Measurements from ENCODE around the gene ADAMTS9. TPM values are rescaled to one million over a fixed set of nuclear protein-coding genes. Genes with fewer than 3 reads are reported as not detected.

The ADAMTS9 gene
- total and polyA plus RNA-seq, 2 of the 13 experiments (the other 11 are each of a cell fraction or from before 2014, with no cell fraction given) = 0.02 to 0.09 TPM

- no TSS peak for BruUV-seq (replicated peaks)
- Histone ChIP-seq H3K9me3 (ENCODE audit: low read length) (no peaks in the 10 kb centered on the region), H3K27me3 (ENCODE audit: control insufficient read depth in 1 of 2, insufficient read depth in 2 of 2, low read length in 2 of 2) (no peaks in the 10 kb centered on the region), H3K27ac (ENCODE audit: extremely low read length, insufficient read depth, low read length) (no peak overlapping the region), H3K36me3 (replicated peaks in 1 of 2; ENCODE audit: control insufficient read depth in 1 of 2, insufficient read depth in 2 of 2, low read length in 2 of 2) (no peaks in the 10 kb centered on the region), H3K4me2 (ENCODE audit: low read depth, low read length) (no peak overlapping the region), H3K9ac (ENCODE audit: insufficient read depth, low read depth, low read length) (no peak overlapping the region), H2AFZ (ENCODE audit: low read length) (no peak overlapping the region), H4K20me1 (ENCODE audit: insufficient read depth, low read length) (no peaks in the 10 kb centered on the region; the same call in 1 of the 2 replicates), H3K4me3 (replicated peaks in 1 of 3; ENCODE audit: insufficient read depth in 1 of 3, low read depth in 2 of 3, low read length in 3 of 3) (no peak overlapping the region), H3K4me1 (ENCODE audit: insufficient read depth, low read length) (no peaks in the 10 kb centered on the region), H3K79me2 (ENCODE audit: insufficient read depth, low read length) (no peaks in the 10 kb centered on the region)
- TF ChIP-seq FOXP1 (IDR thresholded peaks at IDR 0.05) (no peak), FOXP1 (CRISPR knock-in tag; IDR thresholded peaks at IDR 0.05) (no peak), JUND (CRISPR knock-in tag; IDR thresholded peaks at IDR 0.05) (no peak), ZNF20 (CRISPR knock-in tag; IDR thresholded peaks at IDR 0.05) (no peak), CBX2 (IDR thresholded peaks at IDR 0.05; ENCODE audit: low read depth, low read length) (no peak), CBX2 (CRISPR knock-in tag; IDR thresholded peaks at IDR 0.05; ENCODE audit: low read depth) (no peak), REPIN1 (CRISPR knock-in tag; IDR thresholded peaks at IDR 0.05; ENCODE audit: borderline replicate concordance, low read depth) (no peak), ZNF235 (CRISPR knock-in tag; IDR thresholded peaks at IDR 0.05; ENCODE audit: borderline replicate concordance) (no peak), HNRNPK (IDR thresholded peaks at IDR 0.05; ENCODE audit: low read depth, low read length, poor library complexity, severe bottlenecking) (no peak), ZNF205 (CRISPR knock-in tag; IDR thresholded peaks at IDR 0.05) (no peak), ZNF12 (CRISPR knock-in tag; IDR thresholded peaks at IDR 0.05) (no peak), ZNF687 (CRISPR knock-in tag; IDR thresholded peaks at IDR 0.05) (no peak), MLLT10 (CRISPR knock-in tag; IDR thresholded peaks at IDR 0.05) (no peak), ZNF136 (CRISPR knock-in tag; IDR thresholded peaks at IDR 0.05; ENCODE audit: low read depth) (no peak)
- in situ Hi-C loops (cut with HindIII; ENCODE audit: extremely low pct_ligation_motif_present, low pct_unique_long_range_greater_than_20kb) (no loop called here), intact Hi-C loops (cut with micrococcal nuclease; ENCODE audit: unreplicated experiment) (no loop called here)
- FAIRE-seq (no peak), ATAC-seq (no peak), DNase-seq (ENCODE audit: low spot score) (no peak)
- 58% methylated on average over 3 of the region's 3 CpGs for WGBS (ENCODE audit: low lambda C conversion rate)
- ChIA-PET CTCF (ENCODE audit: low intra/inter-chr PET ratio, low total read pairs) (no interaction called here), POLR2A (no interaction called here)
These were observed 36.5 kb downstream of the ADAMTS9 start for GRCh38 chr3:64651303-64651702.
